Endothelial cell of umbilical vein (primary cell): ENCODE results near the gene REG3G. TPM values are rescaled to one million over a fixed set of nuclear protein-coding genes. Genes with fewer than 3 reads are reported as not detected.

Experiments used
- Bru-seq: library from RNA; stranded (reverse); fragments of 400-500 nt; gene quantifications from one replicate; lab custom pipeline; 2021; lab: Mats Ljungman, UMichigan
- BruChase-seq, 2 experiments: library from RNA; stranded (reverse); fragments of 400-500 nt; gene quantifications; one replicate each; lab custom pipeline; 2021; lab: Mats Ljungman, UMichigan
- BruUV-seq: library from RNA; stranded (reverse); fragments of 400-500 nt; replicated peaks from 2 replicates; lab custom pipeline; 2021; lab: Mats Ljungman, UMichigan
- CTCF ChIA-PET: fragments of 300-600, 350-600 bp; sonication (Branson Sonifier 250); formaldehyde crosslinking; loops from one replicate; lab custom pipeline; 2021; ENCODE audit warnings: antibody characterized with exemption, inconsistent platforms; lab: Charles Lee
- POLR2A ChIA-PET: fragments of 300-600, 350-600 bp; sonication (Branson Sonifier 250); formaldehyde crosslinking; loops from one replicate; lab custom pipeline; 2021; ENCODE audit warnings: antibody characterized with exemption, inconsistent platforms; lab: Charles Lee
- DNase-seq: peaks from one replicate; pipeline ENCODE4 v3.0.0-alpha.2; 2011; ENCODE audit warnings: low read depth, low spot score
- FAIRE-seq: peaks from 2 replicates; lab custom pipeline; 2011; peaks lifted over from hg19 to GRCh38; lab: Jason Lieb, UNC
- H2AFZ ChIP-seq: 2 replicates; pipeline ENCODE4 v1.6.0; 2012; ENCODE audit warnings: low read depth, low read length, control low read depth, inconsistent platforms
- H3K27ac ChIP-seq: 2 replicates; pipeline ENCODE4 v1.5.1; 2011; ENCODE audit warnings: low read depth, mild to moderate bottlenecking, control low read depth, low read length, moderate library complexity; ENCODE audit not compliant: insufficient read depth
- H3K27me3 ChIP-seq, 2 experiments: 2 replicates each; pipeline versions ENCODE4 v1.6.0 to v1.6.1; 2011; ENCODE audit warnings: low read length in 2 of 2, mixed read lengths in 1 of 2; ENCODE audit not compliant: control insufficient read depth in 2 of 2, insufficient read depth in 2 of 2
- H3K36me3 ChIP-seq, 2 experiments: 2 replicates in 1 of 2; 3 replicates in 1 of 2; pipeline ENCODE4 v1.5.1; 2011; ENCODE audit warnings: low read length in 2 of 2, mild to moderate bottlenecking in 1 of 2, moderate library complexity in 1 of 2; ENCODE audit not compliant: control insufficient read depth in 2 of 2, insufficient read depth in 2 of 2; ENCODE audit errors: extremely low read depth in 1 of 2
- H3K4me1 ChIP-seq: 3 replicates; pipeline ENCODE4 v1.5.1; 2011; ENCODE audit warnings: mild to moderate bottlenecking, low read length; ENCODE audit not compliant: control insufficient read depth, insufficient read depth; ENCODE audit errors: extremely low read depth
- H3K4me2 ChIP-seq: 2 replicates; pipeline ENCODE4 v1.6.1; 2011; ENCODE audit warnings: low read length, control low read depth, mixed read lengths; ENCODE audit not compliant: insufficient read depth
- H3K4me3 ChIP-seq, 3 experiments: fragments of 200-600 bp in 1 of 3; sonication (generic), shearing (Covaris generic) in 1 of 3; replicated peaks in 1 of 3; 2 replicates each; pipeline ENCODE4 v1.5.1; 2011 to 2016; ENCODE audit warnings: control low read depth in 3 of 3, low read length in 3 of 3, mild to moderate bottlenecking in 2 of 3, inconsistent platforms in 1 of 3, low read depth in 1 of 3, moderate library complexity in 1 of 3; ENCODE audit not compliant: insufficient read depth in 1 of 3
- H3K79me2 ChIP-seq: 2 replicates; pipeline ENCODE4 v1.6.0; 2012; ENCODE audit warnings: low read length, inconsistent platforms; ENCODE audit not compliant: control insufficient read depth, insufficient read depth
- H3K9ac ChIP-seq: replicated peaks from 2 replicates; pipeline ENCODE3; 2011; ENCODE audit warnings: low read length, control low read depth; ENCODE audit not compliant: insufficient read depth; ENCODE audit errors: extremely low read depth
- H3K9me1 ChIP-seq: replicated peaks from 3 replicates; pipeline ENCODE4 v1.6.0; 2011; ENCODE audit warnings: mild to moderate bottlenecking, low read length; ENCODE audit not compliant: control insufficient read depth, insufficient read depth; ENCODE audit errors: extremely low read depth
- H3K9me3 ChIP-seq: replicated peaks from 2 replicates; pipeline ENCODE4 v1.5.1; 2012; ENCODE audit warnings: low read length, inconsistent platforms; ENCODE audit not compliant: control insufficient read depth, insufficient read depth
- H4K20me1 ChIP-seq: replicated peaks from 2 replicates; pipeline ENCODE3; 2011; ENCODE audit warnings: mild to moderate bottlenecking, low read length; ENCODE audit not compliant: control insufficient read depth, insufficient read depth; ENCODE audit errors: extremely low read depth
- EZH2 ChIP-seq: IDR thresholded peaks from 2 replicates; pipeline ENCODE4 v1.6.1; 2012; ENCODE audit warnings: borderline replicate concordance, low read depth, mild to moderate bottlenecking, moderate library complexity, low read length, inconsistent platforms; ENCODE audit not compliant: severe bottlenecking
- FOS ChIP-seq: IDR thresholded peaks from 2 replicates; pipeline ENCODE4 v1.6.1; 2011; ENCODE audit warnings: mild to moderate bottlenecking, low read length, moderate library complexity, borderline replicate concordance; ENCODE audit not compliant: insufficient read depth
- GATA2 ChIP-seq: IDR thresholded peaks from 2 replicates; pipeline ENCODE4 v1.7.0; 2011; ENCODE audit warnings: low read depth, mild to moderate bottlenecking, moderate library complexity, mixed read lengths, low read length; ENCODE audit not compliant: insufficient read length, insufficient read depth
- JUN ChIP-seq: IDR thresholded peaks from 2 replicates; pipeline ENCODE4 v1.6.1; 2011; ENCODE audit warnings: borderline replicate concordance, low read depth; ENCODE audit not compliant: insufficient read length, insufficient read depth
- MAX ChIP-seq: IDR thresholded peaks from 2 replicates; pipeline ENCODE4 v1.6.1; 2011; ENCODE audit not compliant: insufficient read depth, insufficient read length
- MYC ChIP-seq: IDR thresholded peaks from one replicate; pipeline ENCODE4 v1.6.1; 2011; ENCODE audit warnings: mild to moderate bottlenecking, low read depth, low read length
- POLR2A ChIP-seq: IDR thresholded peaks from 2 replicates; pipeline ENCODE4 v1.6.1; 2012; ENCODE audit warnings: low read depth, mild to moderate bottlenecking, control low read depth, low read length
- POLR2AphosphoS5 ChIP-seq: IDR thresholded peaks from 2 replicates; pipeline ENCODE4 v1.6.1; 2012; ENCODE audit warnings: low read depth, mild to moderate bottlenecking, control low read depth, low read length, moderate library complexity; ENCODE audit not compliant: insufficient read depth
- dilution Hi-C: fragments of 300-500 bp; cut with MboI; formaldehyde crosslinking; loops from one replicate; pipeline ENCODE4 v1.15.0; 2019; ENCODE audit warnings: low sequenced_read_pairs; ENCODE audit not compliant: extremely low pct_ligation_motif_present
- intact Hi-C: fragments of 100-400 bp; cut with micrococcal nuclease; formaldehyde crosslinking; loops from one replicate; pipeline ENCODE4 v1.10.0; 2022
- long read RNA-seq: library from polyadenylated mRNA; stranded (forward); transcript quantifications from one replicate; pipeline ENCODE4 v2.0.0, GENCODE V29; 2021
- polyA minus RNA-seq, 3 experiments: library from RNA; depleted of rRNA, polyadenylated mRNA; stranded (reverse); fragments of >200 nt; gene quantifications; 1 replicate in 1 of 3; 2 replicates in 2 of 3; pipeline ENCODE4 v1.2.3, GENCODE V29; 2011
- polyA plus RNA-seq, 4 experiments: library from polyadenylated mRNA; depleted of rRNA in 3 of 4; stranded (reverse) in 3 of 4; unstranded in 1 of 4; fragments of >200 nt; gene quantifications; 2 replicates each; pipeline versions ENCODE4 v1.2.1 to v1.2.3, GENCODE V29; 2011 to 2012; ENCODE audit warnings: missing spikeins in 1 of 4
- total RNA-seq: library from RNA; stranded (reverse); gene quantifications from 2 replicates; pipeline ENCODE4 v1.2.3, GENCODE V29; 2021
- TF ChIP-seq, protein P1 (sequence below), 2 donors: IDR thresholded peaks; 1 replicate in 1 of 2; 2 replicates in 1 of 2; pipeline ENCODE4 v1.5.1; 2011; ENCODE audit warnings: low read length in 2 of 2, mild to moderate bottlenecking in 2 of 2, moderate library complexity in 2 of 2, control low read depth in 1 of 2, inconsistent platforms in 1 of 2, low read depth in 1 of 2; ENCODE audit not compliant: insufficient read depth in 1 of 2; ENCODE audit errors: extremely low read depth in 1 of 2

REG3G gene
- not detected in 2 replicates for total RNA-seq
- polyA plus RNA-seq = not detected in 2 replicates
- not detected in 2 replicates for polyA plus RNA-seq (2011; cell fraction: cytosol; rRNA removed)
- polyA plus RNA-seq (2011; cell fraction: nucleus; rRNA removed) = not detected in 2 replicates
- polyA plus RNA-seq (2012) = not detected in 2 replicates
- not detected in 2 replicates for polyA minus RNA-seq
- not detected for polyA minus RNA-seq (2011; cell fraction: cytosol; rRNA and poly(A)+ RNA removed)
- not detected in 2 replicates for polyA minus RNA-seq (2011; cell fraction: nucleus; rRNA and poly(A)+ RNA removed)
- Bru-seq, nascent RNA = not detected
- BruChase-seq, experiment 1, labeled RNA remaining after a 6-hour chase = not detected
- BruChase-seq, experiment 2, labeled RNA remaining after a 2-hour chase = not detected
- long read RNA-seq = 0 reads

GRCh38 chr2:79025421-79025820 lies at the start of gene REG3G:
Gene REG3G (plus strand): TSS chr2:79025702. CDS start chr2:79026094, 392 bp downstream.
- dilution Hi-C loops = no loop called here
- H4K20me1 ChIP-seq = no peaks in the 10 kb centered on the region

DNA sequence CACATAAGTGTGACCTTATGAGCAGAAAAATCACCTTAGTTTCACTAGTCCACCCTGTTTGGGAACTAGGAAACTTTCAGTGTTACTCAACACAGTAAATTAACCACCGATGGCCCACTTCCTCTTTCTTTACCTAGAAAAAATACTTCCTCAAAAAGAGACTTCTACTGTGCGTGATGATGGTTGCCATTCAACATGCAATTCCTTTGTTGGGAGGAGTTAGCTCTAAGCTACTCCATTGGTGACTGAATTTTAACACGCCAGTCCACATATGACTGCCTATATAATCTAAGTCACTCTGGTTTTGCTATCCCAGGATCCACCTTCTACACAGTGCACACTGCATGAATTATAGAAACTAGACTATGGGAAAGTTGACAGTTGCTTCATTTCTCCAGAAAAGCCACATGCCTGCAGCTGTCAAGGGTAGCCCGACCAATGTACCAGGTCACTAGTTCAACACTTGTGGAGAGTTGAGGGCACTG lies 47.8 kb upstream of the REG3G start:
- Histone ChIP-seq H3K9me1 (no peaks in the 10 kb centered on the region), H3K4me2 (no peak overlapping the region), H3K9me3 (no peaks in the 10 kb centered on the region), H4K20me1 (no peaks in the 10 kb centered on the region), H3K27me3 (no peaks in the 10 kb centered on the region), H3K79me2 (no peaks in the 10 kb centered on the region), H3K36me3 (no peaks in the 10 kb centered on the region), H3K4me1 (no peaks in the 10 kb centered on the region), H3K4me3 (no peak overlapping the region), H3K27ac (no peak overlapping the region), H2AFZ (no peak overlapping the region), H3K9ac (no peak overlapping the region)
- DNase-seq = no peak
- no TSS peak for BruUV-seq
- intact Hi-C loops = loop anchor here (2.0 to 10.0 kb wide), 2 partner anchors 37 to 113 kb away; no protein-coding TSS in a partner anchor
- ChIA-PET POLR2A (no interaction called here), CTCF (interaction anchor here (2.4 kb wide), 1 partner anchor 305 kb away, joined by 21 read pairs; no protein-coding TSS in a partner anchor)
- TF ChIP-seq POLR2A (no peak), GATA2 (no peak), JUN (no peak), MYC (no peak), MAX (no peak), EZH2 (no peak), FOS (no peak), POLR2AphosphoS5 (no peak)
- TF ChIP-seq, protein P1, sequence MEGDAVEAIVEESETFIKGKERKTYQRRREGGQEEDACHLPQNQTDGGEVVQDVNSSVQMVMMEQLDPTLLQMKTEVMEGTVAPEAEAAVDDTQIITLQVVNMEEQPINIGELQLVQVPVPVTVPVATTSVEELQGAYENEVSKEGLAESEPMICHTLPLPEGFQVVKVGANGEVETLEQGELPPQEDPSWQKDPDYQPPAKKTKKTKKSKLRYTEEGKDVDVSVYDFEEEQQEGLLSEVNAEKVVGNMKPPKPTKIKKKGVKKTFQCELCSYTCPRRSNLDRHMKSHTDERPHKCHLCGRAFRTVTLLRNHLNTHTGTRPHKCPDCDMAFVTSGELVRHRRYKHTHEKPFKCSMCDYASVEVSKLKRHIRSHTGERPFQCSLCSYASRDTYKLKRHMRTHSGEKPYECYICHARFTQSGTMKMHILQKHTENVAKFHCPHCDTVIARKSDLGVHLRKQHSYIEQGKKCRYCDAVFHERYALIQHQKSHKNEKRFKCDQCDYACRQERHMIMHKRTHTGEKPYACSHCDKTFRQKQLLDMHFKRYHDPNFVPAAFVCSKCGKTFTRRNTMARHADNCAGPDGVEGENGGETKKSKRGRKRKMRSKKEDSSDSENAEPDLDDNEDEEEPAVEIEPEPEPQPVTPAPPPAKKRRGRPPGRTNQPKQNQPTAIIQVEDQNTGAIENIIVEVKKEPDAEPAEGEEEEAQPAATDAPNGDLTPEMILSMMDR (IDR thresholded peaks at IDR 0.05; ENCODE audit: extremely low read depth in 1 of 2, insufficient read depth in 1 of 2, low read depth in 1 of 2, low read length in 2 of 2) = no peak
- dilution Hi-C loops = no loop called here
- FAIRE-seq = no peak

More at GRCh38 chr2:79025421-79025820, at the start of gene REG3G:
- POLR2A ChIA-PET = no interaction called here
- Histone ChIP-seq H3K9me3 (no peaks in the 10 kb centered on the region), H2AFZ (no peak within 1 kb of the TSS), H3K36me3 (no peaks in the 10 kb centered on the region), H3K9ac (no peak within 1 kb of the TSS), H3K79me2 (no peaks in the 10 kb centered on the region), H3K27me3 (no peaks in the 10 kb centered on the region), H3K9me1 (no peaks in the 10 kb centered on the region), H3K27ac (no peak within 1 kb of the TSS), H3K4me1 (no peaks in the 10 kb centered on the region), H3K4me2 (no peak within 1 kb of the TSS), H3K4me3 (no peak within 1 kb of the TSS)
- intact Hi-C loops = no loop called here
- CTCF ChIA-PET = no interaction called here
- TF ChIP-seq FOS (no peak), EZH2 (no peak), MYC (no peak), GATA2 (no peak), POLR2AphosphoS5 (no peak)
- BruUV-seq = no TSS peak
- DNase-seq (no peak), FAIRE-seq (no peak)
